Ishikawa (cell line): ENCODE data around the gene MAP7.
A peak's percentile ranks its signal among the peaks of the same experiment; 100 is the strongest.

Source experiments
- CEBPB ChIP-seq: IDR thresholded peaks from 2 replicates; pipeline ENCODE4 v1.6.1; 2012
- CREB1 ChIP-seq: IDR thresholded peaks from 2 replicates; pipeline ENCODE4 v1.6.1; 2012; ENCODE audit warnings: low read depth
- EGR1 ChIP-seq: IDR thresholded peaks from 2 replicates; pipeline ENCODE4 v1.6.1; 2012
- EP300 ChIP-seq: IDR thresholded peaks from 2 replicates; pipeline ENCODE4 v1.6.1; 2012; ENCODE audit warnings: borderline replicate concordance
- FOXM1 ChIP-seq: IDR thresholded peaks from 2 replicates; pipeline ENCODE4 v1.6.1; 2012; ENCODE audit warnings: low read depth, borderline replicate concordance
- NFIC ChIP-seq: IDR thresholded peaks from 2 replicates; pipeline ENCODE4 v1.6.1; 2012
- RAD21 ChIP-seq: IDR thresholded peaks from 2 replicates; pipeline ENCODE4 v1.6.1; 2012; ENCODE audit warnings: low read depth
- TAF1 ChIP-seq: IDR thresholded peaks from 2 replicates; pipeline ENCODE4 v1.6.1; 2012; ENCODE audit warnings: low read depth, mild to moderate bottlenecking
- TCF12 ChIP-seq: IDR thresholded peaks from 2 replicates; pipeline ENCODE4 v1.6.1; 2012; ENCODE audit warnings: low read depth
- TEAD4 ChIP-seq: IDR thresholded peaks from 2 replicates; pipeline ENCODE4 v1.6.1; 2012
- YY1 ChIP-seq: IDR thresholded peaks from 2 replicates; pipeline ENCODE4 v1.6.1; 2012; ENCODE audit warnings: low read depth
- ZBTB7A ChIP-seq: IDR thresholded peaks from 2 replicates; pipeline ENCODE4 v1.6.1; 2012; ENCODE audit warnings: low read depth
- TF ChIP-seq, protein P1 (sequence below): IDR thresholded peaks from 2 replicates; pipeline ENCODE4 v1.6.1; 2012
- TF ChIP-seq, protein P2 (sequence below): IDR thresholded peaks from 2 replicates; pipeline ENCODE4 v1.6.1; 2012
- TF ChIP-seq, protein P3 (sequence below): IDR thresholded peaks from 2 replicates; pipeline ENCODE4 v1.6.1; 2012; ENCODE audit warnings: low read depth, mild to moderate bottlenecking

MAP7 gene

DNA sequence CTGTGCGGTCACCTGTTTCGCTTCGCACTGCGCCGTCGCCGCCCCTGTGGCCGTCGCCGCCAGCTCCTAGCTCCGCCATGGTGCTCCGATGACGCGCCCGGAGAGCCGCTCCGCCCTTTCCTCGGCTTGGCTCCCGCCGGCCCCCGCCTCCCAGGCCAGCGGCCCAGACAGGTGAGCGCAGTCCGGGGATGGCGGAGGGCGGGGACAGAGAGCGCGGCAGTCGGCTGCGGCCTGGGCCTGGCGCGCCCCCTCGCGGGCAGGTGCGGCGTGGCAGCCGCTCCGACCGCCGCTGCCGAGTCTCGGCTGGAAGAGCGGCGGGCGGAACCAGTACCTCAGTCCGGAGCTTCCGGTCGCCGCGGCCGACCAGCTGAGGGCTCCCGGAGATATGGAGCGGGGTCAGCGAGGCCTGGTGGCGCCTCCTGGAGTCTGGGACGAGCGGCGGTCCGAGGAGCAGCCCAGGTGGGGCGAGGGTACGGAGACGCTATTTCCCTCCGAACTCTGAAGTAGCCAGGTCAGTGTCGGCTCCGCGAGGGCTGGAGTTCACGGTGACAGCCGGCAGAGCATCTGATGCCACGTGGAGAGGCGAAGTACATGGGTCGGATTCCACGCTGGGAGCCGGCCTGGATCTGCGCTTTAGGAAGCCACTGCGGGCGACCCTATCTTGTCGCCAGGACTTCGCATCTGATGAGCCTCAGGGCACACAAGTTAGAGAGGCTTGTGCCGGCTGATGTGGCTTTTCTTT, at the start of gene MAP7:
TSS of gene MAP7 (minus strand) at position 93 of the 742 bp plus-strand sequence. CDS start at position 79, 14 bp downstream.
- TF ChIP-seq CEBPB, result no peak
- peak; percentile 78; the same call in 1 of the 2 replicates for TF ChIP-seq TAF1
- peak; percentile 38; the same call in 1 of the 2 replicates for TF ChIP-seq TCF12
- TF ChIP-seq FOXM1, result no peak
- peak; percentile 89 for TF ChIP-seq YY1
- TF ChIP-seq, protein P1, sequence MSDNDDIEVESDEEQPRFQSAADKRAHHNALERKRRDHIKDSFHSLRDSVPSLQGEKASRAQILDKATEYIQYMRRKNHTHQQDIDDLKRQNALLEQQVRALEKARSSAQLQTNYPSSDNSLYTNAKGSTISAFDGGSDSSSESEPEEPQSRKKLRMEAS, result peak; percentile 98
- peak; percentile 79; the same call in 1 of the 2 replicates for TF ChIP-seq RAD21
- TF ChIP-seq, protein P2, sequence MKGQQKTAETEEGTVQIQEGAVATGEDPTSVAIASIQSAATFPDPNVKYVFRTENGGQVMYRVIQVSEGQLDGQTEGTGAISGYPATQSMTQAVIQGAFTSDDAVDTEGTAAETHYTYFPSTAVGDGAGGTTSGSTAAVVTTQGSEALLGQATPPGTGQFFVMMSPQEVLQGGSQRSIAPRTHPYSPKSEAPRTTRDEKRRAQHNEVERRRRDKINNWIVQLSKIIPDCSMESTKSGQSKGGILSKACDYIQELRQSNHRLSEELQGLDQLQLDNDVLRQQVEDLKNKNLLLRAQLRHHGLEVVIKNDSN, result peak; percentile 40

DNA sequence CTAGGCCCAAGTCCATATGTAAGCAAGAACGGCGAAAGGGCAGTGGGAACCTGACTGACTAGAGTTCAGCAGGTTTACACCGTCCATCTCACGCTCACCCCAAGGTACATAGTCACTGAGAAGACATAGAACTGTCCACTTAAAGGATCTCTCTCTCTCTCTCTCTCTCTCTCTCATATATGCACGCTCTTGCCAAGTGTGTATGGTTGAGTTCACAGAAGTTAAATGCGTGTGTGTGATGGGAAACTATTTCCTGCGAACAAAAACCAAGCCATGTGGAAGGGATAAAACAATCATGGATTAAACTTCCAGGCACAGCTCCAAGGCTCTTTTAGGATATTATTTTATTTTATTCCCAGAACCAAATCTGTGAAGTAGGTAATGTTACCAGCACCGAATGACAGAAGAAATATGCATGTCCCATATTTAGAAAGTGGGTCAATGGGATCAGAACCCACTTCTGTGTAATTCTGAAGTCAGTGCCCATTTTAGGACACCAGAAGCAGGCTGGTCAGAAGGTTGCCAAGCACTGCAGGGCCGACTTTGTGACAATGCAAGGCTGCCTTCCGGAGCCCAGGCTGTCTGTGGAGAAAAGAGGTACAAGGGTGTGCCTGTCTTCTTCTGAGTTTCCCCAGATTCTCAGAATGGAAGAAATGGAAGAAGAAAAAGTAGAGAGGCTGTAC, 49.2 kb upstream of the MAP7 start:
- TF ChIP-seq TAF1 (no peak), RAD21 (no peak), ZBTB7A (no peak), CREB1 (no peak), FOXM1 (no peak), TCF12 (no peak), EP300 (no peak), YY1 (no peak), NFIC (no peak), EGR1 (no peak)
- TF ChIP-seq, protein P2, result no peak
- TF ChIP-seq, protein P1, result no peak
- TF ChIP-seq, protein P3, sequence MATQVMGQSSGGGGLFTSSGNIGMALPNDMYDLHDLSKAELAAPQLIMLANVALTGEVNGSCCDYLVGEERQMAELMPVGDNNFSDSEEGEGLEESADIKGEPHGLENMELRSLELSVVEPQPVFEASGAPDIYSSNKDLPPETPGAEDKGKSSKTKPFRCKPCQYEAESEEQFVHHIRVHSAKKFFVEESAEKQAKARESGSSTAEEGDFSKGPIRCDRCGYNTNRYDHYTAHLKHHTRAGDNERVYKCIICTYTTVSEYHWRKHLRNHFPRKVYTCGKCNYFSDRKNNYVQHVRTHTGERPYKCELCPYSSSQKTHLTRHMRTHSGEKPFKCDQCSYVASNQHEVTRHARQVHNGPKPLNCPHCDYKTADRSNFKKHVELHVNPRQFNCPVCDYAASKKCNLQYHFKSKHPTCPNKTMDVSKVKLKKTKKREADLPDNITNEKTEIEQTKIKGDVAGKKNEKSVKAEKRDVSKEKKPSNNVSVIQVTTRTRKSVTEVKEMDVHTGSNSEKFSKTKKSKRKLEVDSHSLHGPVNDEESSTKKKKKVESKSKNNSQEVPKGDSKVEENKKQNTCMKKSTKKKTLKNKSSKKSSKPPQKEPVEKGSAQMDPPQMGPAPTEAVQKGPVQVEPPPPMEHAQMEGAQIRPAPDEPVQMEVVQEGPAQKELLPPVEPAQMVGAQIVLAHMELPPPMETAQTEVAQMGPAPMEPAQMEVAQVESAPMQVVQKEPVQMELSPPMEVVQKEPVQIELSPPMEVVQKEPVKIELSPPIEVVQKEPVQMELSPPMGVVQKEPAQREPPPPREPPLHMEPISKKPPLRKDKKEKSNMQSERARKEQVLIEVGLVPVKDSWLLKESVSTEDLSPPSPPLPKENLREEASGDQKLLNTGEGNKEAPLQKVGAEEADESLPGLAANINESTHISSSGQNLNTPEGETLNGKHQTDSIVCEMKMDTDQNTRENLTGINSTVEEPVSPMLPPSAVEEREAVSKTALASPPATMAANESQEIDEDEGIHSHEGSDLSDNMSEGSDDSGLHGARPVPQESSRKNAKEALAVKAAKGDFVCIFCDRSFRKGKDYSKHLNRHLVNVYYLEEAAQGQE, result no peak

DNA sequence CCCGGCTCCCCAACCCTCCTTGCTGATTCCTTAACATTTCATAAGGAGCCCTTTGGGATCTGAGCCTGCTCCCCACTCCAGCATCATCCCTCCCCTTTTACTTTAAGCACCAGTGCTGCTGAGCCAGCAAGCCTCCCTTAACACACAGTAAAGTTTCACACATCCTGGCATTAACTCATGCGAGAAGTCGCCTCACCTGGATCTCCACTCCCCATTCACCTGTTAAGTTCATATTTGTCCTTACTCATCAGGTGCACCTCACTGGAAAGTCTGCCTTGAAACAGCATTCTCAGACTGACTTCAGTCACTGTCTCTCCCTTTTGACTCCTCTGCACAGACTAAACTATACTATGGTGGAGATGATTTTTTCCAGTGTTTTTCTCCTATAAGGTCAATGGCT, 47.8 kb upstream of the MAP7 start:
- TF ChIP-seq FOXM1 (no peak), YY1 (no peak), EGR1 (no peak), TEAD4 (no peak), NFIC (no peak), TAF1 (no peak), CEBPB (no peak)
- TF ChIP-seq, protein P1, result no peak

DNA sequence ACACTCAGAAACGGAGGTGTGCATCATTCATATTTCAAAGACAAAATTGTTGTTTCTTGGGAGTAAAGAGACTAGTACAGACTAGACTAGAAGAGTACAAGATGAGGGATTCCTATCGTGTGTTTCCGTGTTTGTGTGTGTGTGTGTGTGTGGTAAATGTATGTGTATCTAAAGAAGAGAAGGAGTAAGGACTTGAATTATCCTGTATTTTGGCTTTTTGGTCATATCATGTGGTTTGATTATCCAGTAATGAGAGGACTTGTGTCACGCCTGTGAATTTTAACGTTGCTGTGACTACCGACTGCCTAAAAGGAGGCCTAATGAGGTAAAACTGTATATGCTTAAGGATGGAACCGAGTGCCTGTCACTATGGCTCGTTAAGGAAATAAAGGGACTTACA, 44.4 kb upstream of the MAP7 start:
- TF ChIP-seq EP300 (no peak), FOXM1 (no peak), TAF1 (no peak)
- TF ChIP-seq, protein P2, result no peak

DNA sequence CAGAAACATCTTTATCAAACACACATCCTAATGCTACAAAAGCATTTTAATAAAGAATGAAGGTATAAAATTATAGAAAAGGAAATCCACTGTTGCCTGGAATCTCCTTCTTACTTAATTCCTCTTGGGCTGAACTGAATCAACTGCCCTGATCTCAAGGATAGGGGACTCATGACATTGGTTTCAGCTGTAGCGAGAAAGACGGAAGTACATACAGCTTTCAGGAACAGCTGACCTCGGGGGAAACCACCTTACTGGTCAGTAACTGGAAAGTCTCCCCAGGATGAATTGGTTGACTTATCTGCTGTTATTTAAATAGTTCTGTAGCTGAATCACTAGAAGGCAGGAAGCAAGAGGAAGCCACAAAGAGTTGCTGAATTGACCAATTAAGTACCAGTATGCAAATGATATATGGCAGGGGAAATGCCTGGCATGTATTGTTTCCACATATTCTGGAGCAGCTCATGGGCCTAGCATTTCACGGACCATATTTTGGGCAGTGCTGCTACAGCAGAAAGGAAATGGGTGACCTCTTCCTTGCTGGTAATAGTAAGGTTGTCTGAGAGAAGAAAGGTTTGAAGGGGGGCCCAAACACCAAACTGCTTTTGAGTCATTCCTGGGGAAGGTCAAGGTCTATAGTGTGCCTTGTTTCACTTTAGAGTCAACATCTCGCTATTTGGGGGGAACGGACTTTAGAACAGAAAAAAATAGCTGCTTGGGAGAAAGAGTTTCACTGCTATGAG, 43.7 kb upstream of the MAP7 start:
- TF ChIP-seq TAF1 (0 out of 2 replicates have a peak, but pooled peaks have one; percentile 26), NFIC (no peak), YY1 (no peak), FOXM1 (0 out of 2 replicates have a peak, but pooled peaks have one; percentile 65), TEAD4 (peak; percentile 61), EP300 (no peak)
- TF ChIP-seq, protein P2, result peak; percentile 64
- TF ChIP-seq, protein P1, result peak; percentile 33; the same call in 1 of the 2 replicates
